Measurements from ENCODE around the gene TAS2R9.
"Not testable (repeated sequence)": the region's sequence is repeated elsewhere in the genome, so short reads cannot be mapped to it uniquely, and the experiment has no call there.

The TAS2R9 gene

GRCh38 chr12:10810068-10810467 is at the start of gene TAS2R9:
TAS2R9 (minus strand) TSS chr12:10810168; CDS start chr12:10810075, 93 bp downstream.
- no peak for DNase-seq (ENCODE audit: low read depth)

GRCh38 chr12:10855807-10856206 is 45.8 kb upstream of the TAS2R9 start:
- no peak for DNase-seq (ENCODE audit: low read depth)

- no peak for DNase-seq (ENCODE audit: low read depth)
Measured at GRCh38 chr12:10853776-10854175, 43.8 kb upstream of the TAS2R9 start.

- DNase-seq (ENCODE audit: low read depth): no peak
Measured at GRCh38 chr12:10851243-10851858, 41.4 kb upstream of the TAS2R9 start.

GRCh38 chr12:10849425-10849878 is 39.5 kb upstream of the TAS2R9 start, which contains the start of gene PRR4:
PRR4 (minus strand) TSS chr12:10849475; CDS start chr12:10849437, 38 bp downstream.
- DNase-seq (ENCODE audit: low read depth): no peak

- DNase-seq (ENCODE audit: low read depth): no peak
Measured at GRCh38 chr12:10847744-10848143, 37.8 kb upstream of the TAS2R9 start.

- DNase-seq (ENCODE audit: low read depth): no peak
Measured at GRCh38 chr12:10842862-10843261, 32.9 kb upstream of the TAS2R9 start.

GRCh38 chr12:10838461-10838860 is 28.5 kb upstream of the TAS2R9 start:
- DNase-seq (ENCODE audit: low read depth): no peak

GRCh38 chr12:10829994-10830393 is 20.0 kb upstream of the TAS2R9 start:
- no peak for DNase-seq (ENCODE audit: low read depth)

- DNase-seq (ENCODE audit: low read depth): no peak
Measured at GRCh38 chr12:10826258-10826657, 16.3 kb upstream of the TAS2R9 start, which contains the start of gene TAS2R10. TAS2R10 (minus strand) TSS chr12:10826358; CDS start chr12:10826269, 89 bp downstream.

GRCh38 chr12:10824957-10825356 is 15.0 kb upstream of the TAS2R9 start:
- DNase-seq (ENCODE audit: low read depth): no peak

GRCh38 chr12:10811883-10812536 is 2.0 kb upstream of the TAS2R9 start:
- no peak for DNase-seq (ENCODE audit: low read depth)

- no peak for DNase-seq (ENCODE audit: low read depth)
Measured at GRCh38 chr12:10807186-10807585, 2.8 kb downstream of the TAS2R9 start, which contains the start of gene TAS2R8. TAS2R8 (minus strand) TSS chr12:10807286; CDS start chr12:10806980, 306 bp downstream.

- DNase-seq (ENCODE audit: low read depth): no peak
Measured at GRCh38 chr12:10802587-10802986, 7.4 kb downstream of the TAS2R9 start, which contains the start of gene TAS2R7. TAS2R7 (minus strand) TSS chr12:10802627; CDS start chr12:10802570, 57 bp downstream.

GRCh38 chr12:10801741-10802140 is 8.2 kb downstream of the TAS2R9 start:
- DNase-seq (ENCODE audit: low read depth): no peak

GRCh38 chr12:10794222-10794621 is 15.7 kb downstream of the TAS2R9 start:
- no peak for DNase-seq (ENCODE audit: low read depth)

GRCh38 chr12:10791769-10792168 is 18.2 kb downstream of the TAS2R9 start:
- DNase-seq (ENCODE audit: low read depth): not testable (repeated sequence)

- no peak for DNase-seq (ENCODE audit: low read depth)
Measured at GRCh38 chr12:10783252-10783651, 26.7 kb downstream of the TAS2R9 start.

- DNase-seq (ENCODE audit: low read depth): no peak
Measured at GRCh38 chr12:10779103-10779502, 30.9 kb downstream of the TAS2R9 start.

- no peak for DNase-seq (ENCODE audit: low read depth)
Measured at GRCh38 chr12:10771132-10771733, 38.7 kb downstream of the TAS2R9 start.

- no peak for DNase-seq (ENCODE audit: low read depth)
Measured at GRCh38 chr12:10759657-10760056, 50.3 kb downstream of the TAS2R9 start.
